GM18505 (cell line): ENCODE data around the gene MEIS3.

Experiments
- ATAC-seq: cut with Tn5 transposase; IDR thresholded peaks from one replicate; pipeline ENCODE4 v1.9.1; 2021; ENCODE audit not compliant: unreplicated experiment
- POLR2A ChIP-seq: IDR thresholded peaks from 4 replicates; pipeline ENCODE4 v1.6.1; 2011; ENCODE audit warnings: borderline replicate concordance; ENCODE audit not compliant: insufficient read depth, insufficient read length; ENCODE audit errors: extremely low read depth

Gene MEIS3

GRCh38 chr19:47419030-47419783, at the start of gene MEIS3:
MEIS3 (minus strand) TSS chr19:47419527; CDS start chr19:47419081, 446 bp downstream.
- TF ChIP-seq POLR2A = no peak
- no peak for ATAC-seq

DNA sequence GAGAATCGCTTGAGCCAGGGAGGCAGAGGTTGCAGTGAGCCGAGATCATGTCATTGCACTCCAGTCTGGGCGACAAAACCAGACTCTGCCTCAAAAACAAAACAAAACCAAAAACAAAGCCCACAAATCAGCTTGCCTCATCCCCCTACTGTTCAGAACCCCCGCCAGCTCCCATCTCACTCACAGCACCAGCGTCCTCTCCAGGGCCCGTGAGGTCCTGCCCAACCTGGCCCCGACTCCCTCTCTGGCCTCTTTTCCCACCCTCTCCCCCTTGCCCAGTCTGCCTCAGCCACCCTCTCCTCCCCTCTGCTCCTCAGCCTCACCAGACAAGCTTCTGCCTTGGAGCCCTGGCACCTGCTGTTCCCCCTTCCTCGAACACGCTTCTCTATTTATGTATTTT, 48.6 kb upstream of the MEIS3 start:
- ATAC-seq = no peak

GRCh38 chr19:47465957-47466356, 46.6 kb upstream of the MEIS3 start:
- no peak for ATAC-seq
- TF ChIP-seq POLR2A = no peak

More for the DNA sequence above, 48.6 kb upstream of the MEIS3 start:
- no peak for TF ChIP-seq POLR2A

GRCh38 chr19:47464675-47465419, 45.5 kb upstream of the MEIS3 start:
- no peak for ATAC-seq
- TF ChIP-seq POLR2A = no peak

DNA sequence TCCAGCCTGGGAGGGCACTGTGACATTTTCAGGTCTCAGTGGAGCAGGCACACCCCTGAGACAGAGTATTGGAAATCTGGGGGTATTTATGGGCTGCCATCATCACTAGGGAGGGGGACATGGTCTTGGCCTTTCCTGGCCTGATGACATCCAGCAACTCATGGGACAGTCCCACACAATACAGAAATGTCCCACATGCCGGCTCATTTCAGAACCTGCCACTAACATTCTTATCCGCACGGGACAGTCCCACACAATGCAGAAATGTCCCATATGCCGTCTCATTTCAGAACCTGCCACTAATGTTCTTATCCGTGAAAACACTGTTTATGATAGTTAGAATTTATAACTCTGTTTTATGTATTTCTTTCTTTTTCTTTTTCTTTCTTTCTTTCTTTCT, 42.5 kb upstream of the MEIS3 start:
- ATAC-seq = no peak
- no peak for TF ChIP-seq POLR2A

DNA sequence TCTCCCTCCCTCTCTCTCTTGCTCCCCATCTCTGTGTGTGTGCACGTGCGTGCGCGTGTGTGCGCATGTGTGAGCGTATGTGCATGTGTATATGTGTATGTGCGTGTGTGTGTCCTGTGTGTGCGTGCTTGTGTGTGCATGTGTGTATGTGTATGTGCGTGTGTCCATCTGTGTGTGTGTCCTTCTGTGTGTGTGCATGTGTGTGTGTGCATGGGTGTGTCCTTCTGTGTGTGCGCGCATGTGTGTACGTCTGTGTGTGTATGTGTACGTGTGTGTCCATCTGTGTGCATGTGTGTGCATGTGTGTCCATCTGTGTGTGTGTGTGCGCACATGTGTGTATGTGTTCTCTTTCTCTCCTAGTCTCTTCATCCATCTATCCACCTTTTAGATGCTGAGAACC, 40.1 kb upstream of the MEIS3 start:
- ATAC-seq = no peak
- no peak for TF ChIP-seq POLR2A

- no peak for ATAC-seq
- TF ChIP-seq POLR2A = no peak
Observed at GRCh38 chr19:47458672-47459071, 39.3 kb upstream of the MEIS3 start.

DNA sequence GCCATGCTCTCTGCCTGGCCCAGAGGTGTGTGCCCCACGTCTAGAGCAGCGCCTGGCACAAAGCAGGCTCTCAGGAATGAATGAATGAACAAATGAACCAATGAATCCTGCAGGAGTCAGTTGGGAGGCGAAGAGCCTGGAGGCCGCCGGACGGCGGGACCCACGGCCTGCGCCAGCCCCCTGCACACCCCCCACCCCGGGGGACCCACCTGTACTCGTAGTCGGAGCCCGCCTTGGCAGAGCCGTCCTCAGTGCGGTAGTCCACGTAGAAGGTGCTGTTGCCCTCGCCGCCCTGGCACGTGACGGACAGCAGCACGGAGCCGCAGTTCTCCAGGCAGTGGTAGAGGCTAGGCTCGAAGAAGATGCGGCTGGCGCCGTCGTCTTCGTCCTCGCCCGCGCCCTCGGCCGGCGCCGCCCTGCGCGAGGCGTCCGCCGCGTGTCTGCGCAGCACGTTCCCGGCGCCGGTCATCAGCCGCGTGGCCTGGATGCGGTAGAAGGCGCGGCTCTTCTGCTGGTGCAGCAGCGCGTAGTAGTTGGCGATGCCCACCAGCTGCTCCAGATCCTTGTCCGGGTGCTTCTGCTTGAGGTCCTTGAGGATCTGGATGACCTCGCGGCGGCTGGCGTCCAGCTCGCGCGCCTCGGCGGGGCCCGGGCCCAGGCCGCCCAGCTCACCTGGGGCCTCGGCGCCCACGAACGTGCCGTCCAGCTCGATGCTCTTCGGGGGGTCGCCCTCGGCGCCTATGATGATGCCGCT, 37.6 kb upstream of the MEIS3 start:
- no peak for ATAC-seq

GRCh38 chr19:47450478-47450877, 31.2 kb upstream of the MEIS3 start:
- no peak for ATAC-seq

More for the DNA sequence above, 37.6 kb upstream of the MEIS3 start:
- TF ChIP-seq POLR2A = no peak

DNA sequence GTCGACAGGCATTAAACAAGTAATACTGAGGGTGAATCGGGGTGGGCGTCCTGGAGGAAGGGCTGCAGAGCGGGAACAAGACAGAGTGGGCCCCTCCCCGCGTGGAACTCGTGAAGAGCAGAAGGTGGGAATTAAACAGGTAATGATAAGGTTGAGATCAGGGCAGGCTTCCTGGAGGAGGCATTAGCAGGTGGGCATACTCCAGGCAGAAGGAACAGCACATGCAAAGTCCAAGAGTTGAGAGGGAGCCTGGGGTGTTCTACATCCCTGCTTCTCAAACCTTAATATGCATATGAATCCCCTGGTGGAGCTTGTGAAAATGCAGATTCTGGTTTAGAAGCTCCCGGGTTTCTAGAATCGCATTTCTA, 29.0 kb upstream of the MEIS3 start:
- no peak for ATAC-seq

More at GRCh38 chr19:47450478-47450877, 31.2 kb upstream of the MEIS3 start:
- no peak for TF ChIP-seq POLR2A

GRCh38 chr19:47447470-47448359, 28.4 kb upstream of the MEIS3 start:
- no peak for ATAC-seq

More for the DNA sequence above, 29.0 kb upstream of the MEIS3 start:
- TF ChIP-seq POLR2A = no peak

More at GRCh38 chr19:47447470-47448359, 28.4 kb upstream of the MEIS3 start:
- TF ChIP-seq POLR2A = no peak
